ENCODE measurements around the gene RPL29.

RPL29 gene

GRCh38 chr3:52025453-52025852, 29.8 kb upstream of the RPL29 start:
- DNase-seq (ENCODE audit: low spot score), result no peak

GRCh38 chr3:52024765-52025452, 29.2 kb upstream of the RPL29 start:
- no peak for DNase-seq (ENCODE audit: low spot score)

- DNase-seq (ENCODE audit: low spot score), result no peak
Measured at GRCh38 chr3:52023860-52024764, 28.4 kb upstream of the RPL29 start.

- DNase-seq (ENCODE audit: low spot score), result no peak
Measured at GRCh38 chr3:52023101-52023770, 27.5 kb upstream of the RPL29 start.

- DNase-seq (ENCODE audit: low spot score), result no peak
Measured at GRCh38 chr3:52022323-52023100, 26.8 kb upstream of the RPL29 start.

GRCh38 chr3:52021489-52022268, 26.0 kb upstream of the RPL29 start:
- DNase-seq (ENCODE audit: low spot score), result no peak

GRCh38 chr3:52020796-52021195, 25.1 kb upstream of the RPL29 start:
- DNase-seq (ENCODE audit: low spot score), result no peak

- no peak for DNase-seq (ENCODE audit: low spot score)
Measured at GRCh38 chr3:52019352-52020080, 23.8 kb upstream of the RPL29 start.

- no peak for DNase-seq (ENCODE audit: low spot score)
Measured at GRCh38 chr3:52018319-52019000, 22.8 kb upstream of the RPL29 start.

GRCh38 chr3:52017586-52017985, 21.9 kb upstream of the RPL29 start:
- DNase-seq (ENCODE audit: low spot score), result no peak

GRCh38 chr3:52015438-52016228, 19.9 kb upstream of the RPL29 start:
- no peak for DNase-seq (ENCODE audit: low spot score)

GRCh38 chr3:52014613-52015012, 18.9 kb upstream of the RPL29 start:
- DNase-seq (ENCODE audit: low spot score), result no peak

GRCh38 chr3:52013802-52014598, 18.3 kb upstream of the RPL29 start:
- DNase-seq (ENCODE audit: low spot score), result no peak

GRCh38 chr3:52012699-52013098, 17.0 kb upstream of the RPL29 start:
- no peak for DNase-seq (ENCODE audit: low spot score)

GRCh38 chr3:52010431-52010830, 14.7 kb upstream of the RPL29 start:
- DNase-seq (ENCODE audit: low spot score), result no peak

GRCh38 chr3:52007291-52007690, 11.6 kb upstream of the RPL29 start:
- no peak for DNase-seq (ENCODE audit: low spot score)

- no peak for DNase-seq (ENCODE audit: low spot score)
Measured at GRCh38 chr3:52006820-52007133, 11.1 kb upstream of the RPL29 start.

- DNase-seq (ENCODE audit: low spot score), result no peak
Measured at GRCh38 chr3:52006017-52006819, 10.5 kb upstream of the RPL29 start.

Data from SW480 (cell line).